ENCODE results near the gene CSRP1.
"Not testable (repeated sequence)": the region's sequence is repeated elsewhere in the genome, so short reads cannot be mapped to it uniquely, and the experiment has no call there.

The CSRP1 gene

GRCh38 chr1:201538612-201539551 is 32.0 kb upstream of the CSRP1 start, which contains the start of gene NAV1:
NAV1 (plus strand) TSS chr1:201539127; CDS start chr1:201622885, 83,758 bp downstream.
- peak in 49 of 56 donors; percentile 20 to 87 (median 63) for DNase-seq

GRCh38 chr1:201537891-201538611 is 31.1 kb upstream of the CSRP1 start:
- no peak for DNase-seq

- no peak for DNase-seq
Observed at GRCh38 chr1:201537467-201537866, 30.5 kb upstream of the CSRP1 start.

- no peak for DNase-seq
Observed at GRCh38 chr1:201537028-201537427, 30.1 kb upstream of the CSRP1 start.

DNA sequence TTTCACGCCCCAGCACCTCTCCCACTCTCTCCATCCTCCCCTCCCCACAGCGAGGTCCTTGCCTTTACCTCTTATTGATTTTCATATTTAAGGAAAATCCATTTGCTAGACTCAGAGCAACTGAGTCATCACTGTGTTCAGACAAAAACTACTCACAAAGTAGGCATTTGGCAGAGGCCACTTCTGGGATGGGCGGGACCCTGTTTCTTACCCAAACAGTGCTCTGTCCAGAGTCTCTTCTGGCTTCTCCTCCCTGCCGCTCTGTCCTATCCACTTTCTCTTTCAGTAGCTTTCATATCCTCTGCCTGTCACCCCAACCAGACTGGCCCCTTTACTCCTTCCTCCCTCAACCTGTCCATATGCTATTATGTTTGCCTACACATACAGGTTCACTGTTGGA is 29.6 kb upstream of the CSRP1 start:
- no peak for DNase-seq

DNA sequence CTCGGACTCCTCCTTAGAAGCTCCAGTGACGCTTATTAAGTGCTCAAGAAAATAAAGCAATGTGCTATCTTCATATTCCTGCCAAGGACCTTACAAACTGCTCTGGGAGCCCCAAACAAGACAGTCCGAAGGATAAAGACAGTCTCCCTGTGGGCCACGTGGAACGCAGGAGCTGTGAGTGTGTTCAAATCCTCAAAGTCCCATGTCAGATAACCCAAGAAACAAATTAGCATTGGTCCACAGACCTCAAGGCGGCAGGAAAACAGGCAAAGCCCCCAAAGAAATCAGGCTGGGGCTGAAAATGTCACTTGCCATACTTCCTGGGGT is 29.0 kb upstream of the CSRP1 start:
- no peak for DNase-seq

GRCh38 chr1:201535046-201535918 is 28.4 kb upstream of the CSRP1 start:
- DNase-seq, result no peak

DNA sequence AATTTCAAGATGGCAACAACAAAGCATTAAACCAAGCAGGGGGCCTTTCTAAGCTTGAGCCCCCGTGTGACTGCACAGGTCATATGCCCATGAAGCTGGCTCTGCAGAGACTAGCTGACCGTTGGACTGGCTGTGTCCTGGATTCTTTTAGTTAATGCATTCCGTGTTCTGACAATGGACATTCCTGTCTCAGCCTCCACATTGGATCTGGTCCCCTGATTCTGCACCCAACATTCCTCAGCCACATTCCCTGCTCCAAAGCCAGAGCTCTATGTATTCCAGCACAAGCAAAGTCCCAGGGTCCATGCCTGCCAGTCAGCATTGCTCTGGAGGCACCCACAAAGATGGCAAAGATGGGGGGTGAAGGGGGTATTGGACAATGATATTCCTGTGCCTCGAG is 26.9 kb upstream of the CSRP1 start:
- DNase-seq, result no peak

- no peak for DNase-seq
Observed at GRCh38 chr1:201531551-201532425, 24.9 kb upstream of the CSRP1 start.

- DNase-seq, result peak in 51 of 56 donors; percentile 40 to 92 (median 75)
Observed at GRCh38 chr1:201530741-201531531, 24.0 kb upstream of the CSRP1 start.

DNA sequence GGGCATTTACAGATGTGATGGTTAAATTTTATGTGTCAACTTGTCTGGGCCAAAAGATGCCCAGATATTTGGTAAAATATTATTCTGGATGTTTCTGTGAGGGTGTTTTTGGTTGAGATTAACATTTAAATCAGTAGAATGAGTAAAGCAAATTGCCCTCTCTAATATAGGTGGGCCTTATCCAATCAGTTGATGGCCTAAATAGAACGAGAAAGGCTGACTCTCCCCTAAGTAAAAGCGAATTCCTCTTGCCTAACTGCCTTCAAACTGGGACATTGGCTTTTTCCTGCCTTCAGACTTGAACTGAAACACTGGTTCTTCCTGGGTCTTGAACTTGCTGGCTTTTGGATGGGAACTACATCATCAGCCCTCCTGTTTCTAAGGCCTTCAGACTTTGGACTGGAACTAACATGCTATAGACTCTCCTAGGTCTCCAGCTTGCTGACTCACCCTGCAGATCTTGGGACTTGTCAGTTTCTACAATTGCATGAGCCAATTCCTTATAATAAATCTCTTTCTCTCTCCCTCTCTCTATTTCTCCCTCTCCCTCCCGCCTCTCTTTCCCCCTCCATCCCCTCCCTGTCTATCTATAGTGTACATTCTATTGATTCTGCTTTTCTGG is 21.8 kb upstream of the CSRP1 start:
- no peak for DNase-seq

GRCh38 chr1:201527879-201528278 is 21.0 kb upstream of the CSRP1 start:
- DNase-seq, result no peak

DNA sequence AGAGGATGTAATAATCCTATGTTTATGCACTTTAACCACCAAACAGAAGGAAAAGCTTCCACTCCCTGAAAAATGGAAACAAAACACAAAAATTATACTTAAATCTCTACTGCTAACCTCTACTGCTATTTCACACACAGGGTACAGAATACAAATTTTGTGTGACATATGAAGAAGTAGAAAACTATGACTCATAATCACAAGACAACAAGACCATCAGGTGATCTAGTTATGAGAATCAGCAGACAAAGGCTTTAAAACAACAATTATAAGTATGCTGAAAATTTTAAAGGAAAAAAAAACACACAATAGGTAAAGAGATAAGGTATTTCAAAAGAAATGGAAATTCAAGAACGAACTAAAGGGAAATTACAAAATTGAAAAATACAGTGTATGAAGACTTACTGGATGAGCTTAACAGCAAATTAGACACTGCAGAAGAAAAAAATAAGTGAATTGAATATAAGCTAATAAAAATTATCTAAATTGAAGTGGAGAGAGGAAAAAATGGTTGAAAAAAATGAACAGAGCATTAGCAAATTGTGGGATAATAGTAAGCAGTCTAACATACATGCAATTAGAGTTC is 18.4 kb upstream of the CSRP1 start:
- DNase-seq, result no peak

DNA sequence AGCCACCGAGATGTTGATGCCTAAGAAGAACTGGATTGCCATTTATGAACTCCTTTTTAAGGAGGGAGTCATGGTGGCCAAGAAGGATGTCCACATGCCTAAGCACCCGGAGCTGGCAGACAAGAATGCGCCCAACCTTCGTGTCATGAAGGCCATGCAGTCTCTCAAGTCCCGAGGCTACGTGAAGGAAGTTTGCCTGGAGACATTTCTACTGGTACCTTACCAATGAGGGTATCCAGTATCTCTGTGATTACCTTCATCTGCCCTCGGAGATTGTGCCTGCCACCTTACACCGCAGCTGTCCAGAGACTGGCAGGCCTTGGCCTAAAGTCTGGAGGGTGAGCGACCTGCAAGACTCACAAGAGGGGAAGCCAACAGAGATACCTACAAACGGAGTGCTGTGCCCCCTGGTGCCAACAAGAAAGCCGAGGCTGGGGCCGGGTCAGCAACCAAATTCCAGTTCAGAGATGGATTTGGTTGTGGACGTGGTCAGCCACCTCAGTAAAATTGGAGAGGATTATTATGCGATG is 13.2 kb upstream of the CSRP1 start:
- DNase-seq, result not testable (repeated sequence)

DNA sequence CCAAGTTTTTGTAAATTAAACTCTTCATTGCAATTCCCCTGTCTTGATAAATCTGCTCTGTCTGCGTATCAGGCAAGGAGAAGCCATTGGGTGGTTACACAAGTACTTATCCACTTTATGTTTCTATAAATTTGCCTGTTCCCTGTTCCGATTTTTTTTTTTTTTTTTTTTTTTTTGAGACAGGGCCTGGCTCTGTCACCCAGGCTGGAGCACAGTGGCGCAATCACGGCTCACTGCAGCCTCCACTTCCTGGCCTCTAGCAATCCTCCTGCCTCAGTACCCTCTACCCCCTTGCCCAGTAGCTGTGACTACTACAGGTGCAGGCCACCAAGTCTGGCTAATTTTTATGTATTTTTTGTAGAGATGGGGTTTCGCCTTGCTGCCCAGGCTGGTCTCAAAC is 11.1 kb upstream of the CSRP1 start:
- no peak for DNase-seq

- DNase-seq, result no peak
Observed at GRCh38 chr1:201517631-201518030, 10.7 kb upstream of the CSRP1 start.

DNA sequence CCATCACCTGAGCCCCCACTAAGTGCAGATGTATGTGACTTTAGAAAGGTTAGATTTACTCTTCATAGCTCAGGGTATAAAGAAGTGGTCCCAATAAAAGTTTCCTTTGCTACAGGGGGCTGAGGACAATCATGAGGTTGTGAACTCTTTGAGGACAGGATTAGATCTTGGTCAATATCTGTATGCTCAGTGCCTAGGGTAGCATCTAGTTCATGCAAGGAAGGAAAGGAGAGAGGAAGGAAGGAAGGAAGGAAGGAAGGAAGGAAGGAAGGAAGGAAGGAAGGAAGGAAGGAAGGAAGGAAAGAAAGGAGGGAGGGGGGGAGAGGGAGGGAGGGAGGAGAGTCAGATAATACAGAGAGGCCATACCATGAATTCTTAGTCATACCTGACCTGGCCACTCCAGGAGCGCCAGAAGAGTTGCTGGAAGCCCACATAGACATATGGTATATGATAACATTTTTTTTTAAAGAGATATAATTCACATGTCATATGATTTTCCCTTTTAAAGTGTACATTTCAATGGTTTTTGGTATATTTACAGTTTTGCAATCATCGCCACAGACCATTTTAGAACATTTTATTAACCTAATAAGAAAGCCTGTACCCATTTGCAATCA is 9.7 kb upstream of the CSRP1 start:
- DNase-seq, result no peak

DNA sequence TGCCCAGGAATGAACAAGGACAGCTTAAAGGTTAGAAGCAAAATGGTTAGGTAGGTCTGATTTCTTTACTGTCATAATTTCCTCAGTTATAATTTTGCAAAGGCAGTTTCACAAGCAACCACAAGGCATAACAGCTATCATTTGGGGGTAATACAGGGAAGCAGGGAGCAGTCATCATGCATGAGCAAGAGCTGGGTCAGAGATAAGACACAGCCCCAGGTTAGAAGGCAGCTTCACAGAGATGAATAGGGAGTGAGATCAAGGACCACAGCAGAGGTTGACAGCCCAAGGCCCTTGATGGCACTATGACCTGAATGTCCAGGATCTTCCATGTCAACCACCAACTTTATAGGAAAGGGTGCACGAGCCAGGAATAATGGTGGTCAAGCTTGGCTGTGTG is 9.0 kb upstream of the CSRP1 start:
- no peak for DNase-seq

Data from nucleus accumbens (tissue), 56 donors.